IMR-90 (cell line): Measurements from ENCODE around the gene GNG7. TPM values are rescaled to one million over a fixed set of nuclear protein-coding genes. Genes with fewer than 3 reads are reported as not detected.

Experiments
- ATAC-seq: fragments of 200-7000 bp; cut with Tn5 transposase; 2 replicates; pipeline ENCODE4 v1.9.1; 2020; ENCODE audit warnings: low read depth, mild to moderate bottlenecking, moderate library complexity
- BruUV-seq: library from RNA; stranded (reverse); fragments of 400-500 nt; replicated peaks from 2 replicates; lab custom pipeline; 2021; lab: Mats Ljungman, UMichigan
- CTCF ChIA-PET: fragments of 300-600 bp; formaldehyde crosslinking; extraction: SDS; loops from one replicate; lab custom pipeline; 2021; ENCODE audit warnings: antibody characterized with exemption; lab: Yijun Ruan, JAX
- POLR2A ChIA-PET: fragments of 300-600 bp; sonication (Branson Sonifier 250); formaldehyde crosslinking; loops from one replicate; lab custom pipeline; 2022; ENCODE audit warnings: antibody characterized with exemption; ENCODE audit not compliant: unreplicated experiment; lab: Charles Lee
- DNase-seq: peaks from one replicate; pipeline ENCODE4 v3.0.0; 2013
- H2AFZ ChIP-seq: replicated peaks from 2 replicates; pipeline ENCODE3; 2013; ENCODE audit warnings: low read length, mild to moderate bottlenecking; ENCODE audit not compliant: poor library complexity
- H2AK5ac ChIP-seq: 2 replicates; pipeline ENCODE4 v1.6.1; 2013; ENCODE audit warnings: low read depth, low read length, inconsistent platforms
- H2AK9ac ChIP-seq: replicated peaks from 2 replicates; pipeline ENCODE3; 2013; ENCODE audit warnings: mild to moderate bottlenecking, low read depth, low read length, moderate library complexity; ENCODE audit not compliant: poor library complexity
- H2BK120ac ChIP-seq: 2 replicates; pipeline ENCODE4 v1.6.1; 2013; ENCODE audit warnings: low read depth, low read length, inconsistent platforms
- H2BK15ac ChIP-seq: 3 replicates; pipeline ENCODE4 v1.6.1; 2013; ENCODE audit warnings: low read depth, low read length, inconsistent platforms
- H2BK20ac ChIP-seq: 2 replicates; pipeline ENCODE4 v1.6.1; 2013; ENCODE audit warnings: low read depth, mild to moderate bottlenecking, inconsistent platforms, low read length, moderate library complexity
- H2BK5ac ChIP-seq: 2 replicates; pipeline ENCODE4 v1.6.1; 2013; ENCODE audit warnings: mild to moderate bottlenecking, low read depth, low read length, inconsistent platforms; ENCODE audit not compliant: poor library complexity, severe bottlenecking
- H3K14ac ChIP-seq: replicated peaks from 2 replicates; pipeline ENCODE4 v1.6.1; 2013; ENCODE audit warnings: low read depth, low read length, inconsistent platforms
- H3K18ac ChIP-seq: 2 replicates; pipeline ENCODE4 v1.6.1; 2013; ENCODE audit warnings: low read depth, low read length, control low read depth
- H3K23ac ChIP-seq: 2 replicates; pipeline ENCODE4 v1.6.1; 2013; ENCODE audit warnings: low read depth, low read length, inconsistent platforms
- H3K27ac ChIP-seq: 2 replicates; pipeline ENCODE4 v1.5.1; 2013; ENCODE audit warnings: mild to moderate bottlenecking, control low read depth, low read length; ENCODE audit not compliant: insufficient read depth
- H3K27me3 ChIP-seq: 2 replicates; pipeline ENCODE4 v1.6.1; 2013; ENCODE audit warnings: low read length; ENCODE audit not compliant: control insufficient read depth, insufficient read depth
- H3K36me3 ChIP-seq: 2 replicates; pipeline ENCODE4 v1.6.1; 2013; ENCODE audit warnings: low read length, mixed read lengths; ENCODE audit not compliant: control insufficient read depth, insufficient read depth
- H3K4ac ChIP-seq: 2 replicates; pipeline ENCODE4 v1.6.1; 2013; ENCODE audit warnings: low read depth, low read length, inconsistent platforms
- H3K4me1 ChIP-seq: 2 replicates; pipeline ENCODE4 v1.6.1; 2013; ENCODE audit warnings: low read length, mixed read lengths; ENCODE audit not compliant: control insufficient read depth, insufficient read depth
- H3K4me2 ChIP-seq: 2 replicates; pipeline ENCODE4 v1.6.1; 2013; ENCODE audit warnings: low read depth, mild to moderate bottlenecking, control low read depth, low read length, moderate library complexity
- H3K4me3 ChIP-seq: 2 replicates; pipeline ENCODE4 v1.5.1; 2013; ENCODE audit warnings: low read depth, mild to moderate bottlenecking, control low read depth, low read length, moderate library complexity; ENCODE audit not compliant: insufficient read depth
- H3K56ac ChIP-seq: 2 replicates; pipeline ENCODE4 v1.6.1; 2013; ENCODE audit warnings: low read length, inconsistent platforms; ENCODE audit not compliant: insufficient read depth; ENCODE audit errors: extremely low read depth
- H3K79me1 ChIP-seq, 2 experiments: 2 replicates each; pipeline ENCODE4 v1.6.1; 2013; ENCODE audit warnings: low read length in 2 of 2, inconsistent platforms in 1 of 2, low read depth in 1 of 2
- H3K9ac ChIP-seq: 2 replicates; pipeline ENCODE4 v1.6.1; 2013; ENCODE audit warnings: low read depth, low read length, control low read depth
- H3K9me1 ChIP-seq: 2 replicates; pipeline ENCODE4 v1.6.1; 2013; ENCODE audit warnings: low read length, inconsistent platforms; ENCODE audit not compliant: insufficient read depth
- H3K9me3 ChIP-seq: 2 replicates; pipeline ENCODE4 v1.6.1; 2013; ENCODE audit warnings: low read length; ENCODE audit not compliant: control insufficient read depth, insufficient read depth
- H4K20me1 ChIP-seq: 2 replicates; pipeline ENCODE4 v1.6.1; 2013; ENCODE audit warnings: low read length, inconsistent platforms; ENCODE audit not compliant: insufficient read depth
- H4K5ac ChIP-seq: 2 replicates; pipeline ENCODE4 v1.6.1; 2013; ENCODE audit warnings: mild to moderate bottlenecking, low read depth, low read length, control low read depth
- H4K8ac ChIP-seq, 2 experiments: 2 replicates each; pipeline ENCODE4 v1.6.1; 2013; ENCODE audit warnings: low read depth in 2 of 2, low read length in 2 of 2, control low read depth in 1 of 2, inconsistent platforms in 1 of 2
- H4K91ac ChIP-seq: 2 replicates; pipeline ENCODE4 v1.6.1; 2013; ENCODE audit warnings: low read depth, low read length, inconsistent platforms; ENCODE audit not compliant: insufficient read depth
- BHLHE40 ChIP-seq: fragments of 150-350 bp; IDR thresholded peaks from 2 replicates; pipeline ENCODE4 v1.6.1; 2016; ENCODE audit warnings: mild to moderate bottlenecking, low read depth, low read length
- CEBPB ChIP-seq: IDR thresholded peaks from 2 replicates; pipeline ENCODE4 v1.6.1; 2012; ENCODE audit warnings: low read depth, low read length, improper control_type of control experiment
- CHD1 ChIP-seq: IDR thresholded peaks from 2 replicates; pipeline ENCODE4 v1.6.1; 2012; ENCODE audit warnings: low read depth, low read length, improper control_type of control experiment
- ELK1 ChIP-seq: fragments of 150-350 bp; IDR thresholded peaks from 2 replicates; pipeline ENCODE4 v1.6.1; 2016; ENCODE audit warnings: low read depth, mild to moderate bottlenecking, low read length, moderate library complexity, borderline replicate concordance
- FOS ChIP-seq: fragments of 150-350 bp; IDR thresholded peaks from 2 replicates; pipeline ENCODE4 v1.6.1; 2016; ENCODE audit warnings: low read depth, low read length
- MAZ ChIP-seq: IDR thresholded peaks from 2 replicates; pipeline ENCODE4 v1.6.1; 2012; ENCODE audit warnings: low read depth, mild to moderate bottlenecking, low read length, improper control_type of control experiment, moderate library complexity, borderline replicate concordance
- MXI1 ChIP-seq: IDR thresholded peaks from 2 replicates; pipeline ENCODE4 v1.6.1; 2012; ENCODE audit warnings: low read depth, mild to moderate bottlenecking, low read length, moderate library complexity, borderline replicate concordance
- NFE2L2 ChIP-seq: fragments of 150-350 bp; IDR thresholded peaks from 2 replicates; pipeline ENCODE4 v1.6.1; 2016; ENCODE audit warnings: low read depth, mild to moderate bottlenecking, low read length
- POLR2A ChIP-seq: IDR thresholded peaks from 2 replicates; pipeline ENCODE4 v1.6.1; 2012; ENCODE audit warnings: mild to moderate bottlenecking, low read depth, low read length
- RAD21 ChIP-seq: IDR thresholded peaks from 2 replicates; pipeline ENCODE4 v1.6.1; 2012; ENCODE audit warnings: low read length, improper control_type of control experiment
- RFX5 ChIP-seq: IDR thresholded peaks from 2 replicates; pipeline ENCODE4 v1.8.0; 2012; ENCODE audit warnings: low read depth, mild to moderate bottlenecking, low read length, moderate library complexity
- SMC3 ChIP-seq: fragments of 150-350 bp; IDR thresholded peaks from 2 replicates; pipeline ENCODE4 v1.6.1; 2016; ENCODE audit warnings: low read depth, mild to moderate bottlenecking, antibody characterized with exemption, low read length, moderate library complexity
- WGBS, 2 experiments: methylation state at CpG; one replicate each; pipeline versions ENCODE4 v1.1.5 to v1.1.7; 2013; ENCODE audit warnings: missing lambda C conversion rate in 2 of 2; ENCODE audit not compliant: insufficient read length in 1 of 2; ENCODE audit errors: extremely low coverage in 2 of 2; 5-methylcytosine and 5-hydroxymethylcytosine counted together
- dilution Hi-C: fragments of 300-500 bp; cut with HindIII; formaldehyde crosslinking; loops from one replicate; pipeline ENCODE4 v1.14.3; 2018; ENCODE audit warnings: low sequenced_read_pairs; ENCODE audit not compliant: unreplicated experiment
- in situ Hi-C: fragments of 300-500 bp; cut with MboI; formaldehyde crosslinking; loops from 3 replicates; pipeline ENCODE4 v1.14.3; 2019; ENCODE audit warnings: low sequenced_read_pairs, inconsistent platforms, mixed read lengths
- intact Hi-C: fragments of 100-400 bp; cut with micrococcal nuclease; formaldehyde crosslinking; loops from 2 replicates; pipeline ENCODE4 v1.10.0; 2022
- polyA plus RNA-seq, 3 experiments: library from polyadenylated mRNA; depleted of rRNA; stranded (reverse); fragments of >200 nt; gene quantifications; 2 replicates each; pipeline ENCODE4 v1.2.3, GENCODE V29; 2012; ENCODE audit warnings: low replicate concordance in 1 of 3
- total RNA-seq: library from RNA; depleted of rRNA; stranded (reverse); fragments of >200 nt; gene quantifications from 2 replicates; pipeline ENCODE4 v1.2.3, GENCODE V29; 2012
- TF ChIP-seq, protein P1 (sequence below): fragments of 150-350 bp; IDR thresholded peaks from 2 replicates; pipeline ENCODE4 v1.6.1; 2017; ENCODE audit warnings: mild to moderate bottlenecking, antibody characterized with exemption, low read length, low read depth
- TF ChIP-seq, protein P2 (sequence below): conservative IDR thresholded peaks from 2 replicates; pipeline ENCODE4 v1.5.1; 2012; ENCODE audit warnings: mild to moderate bottlenecking, low read depth, low read length, improper control_type of control experiment

Gene GNG7
- total and polyA plus RNA-seq, 2 of the 4 experiments (the other 2 are of a cell fraction), result under 0.01 to 0.21 TPM

- Histone ChIP-seq H3K27ac (no peak overlapping the region), H2AFZ (no peak overlapping the region), H4K5ac (no peak overlapping the region), H3K4ac (no peak overlapping the region), H3K36me3 (no peaks in the 10 kb centered on the region), H2AK9ac (no peak overlapping the region), H2BK5ac (no peak overlapping the region), H3K9me1 (no peaks in the 10 kb centered on the region), H3K9me3 (no peaks in the 10 kb centered on the region), H3K56ac (no peak overlapping the region), H2AK5ac (no peak overlapping the region), H3K4me3 (no peak overlapping the region), H2BK120ac (no peak overlapping the region), H4K91ac (no peak overlapping the region), H2BK15ac (no peak overlapping the region), H4K8ac (no peak overlapping the region), H3K23ac (no peak overlapping the region), H3K27me3 (peaks cover 30% of the 10 kb centered on the region), H2BK20ac (no peak overlapping the region), H3K4me1 (no peaks in the 10 kb centered on the region), H3K79me1 (no peaks in the 10 kb centered on the region), H3K9ac (no peak overlapping the region), H3K4me2 (no peak overlapping the region), H3K18ac (no peak overlapping the region), H4K20me1 (no peaks in the 10 kb centered on the region), H3K14ac (no peak overlapping the region)
- ATAC-seq (no peak), DNase-seq (no peak)
- POLR2A ChIA-PET, result no interaction called here
- intact Hi-C loops, result no loop called here
- CTCF ChIA-PET, result no interaction called here
- dilution Hi-C loops, result no loop called here
- no TSS peak for BruUV-seq
- in situ Hi-C loops, result no loop called here
- WGBS, 2 experiments, result no CpG with 5 or more reads among the region's 11 CpGs
- TF ChIP-seq MXI1 (no peak), NFE2L2 (no peak), RAD21 (no peak), SMC3 (no peak), CHD1 (no peak), BHLHE40 (no peak), POLR2A (no peak), CEBPB (no peak), FOS (no peak), RFX5 (no peak), ELK1 (no peak), MAZ (no peak)
- TF ChIP-seq, protein P1, sequence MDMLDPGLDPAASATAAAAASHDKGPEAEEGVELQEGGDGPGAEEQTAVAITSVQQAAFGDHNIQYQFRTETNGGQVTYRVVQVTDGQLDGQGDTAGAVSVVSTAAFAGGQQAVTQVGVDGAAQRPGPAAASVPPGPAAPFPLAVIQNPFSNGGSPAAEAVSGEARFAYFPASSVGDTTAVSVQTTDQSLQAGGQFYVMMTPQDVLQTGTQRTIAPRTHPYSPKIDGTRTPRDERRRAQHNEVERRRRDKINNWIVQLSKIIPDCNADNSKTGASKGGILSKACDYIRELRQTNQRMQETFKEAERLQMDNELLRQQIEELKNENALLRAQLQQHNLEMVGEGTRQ, result no peak
- TF ChIP-seq, protein P2, sequence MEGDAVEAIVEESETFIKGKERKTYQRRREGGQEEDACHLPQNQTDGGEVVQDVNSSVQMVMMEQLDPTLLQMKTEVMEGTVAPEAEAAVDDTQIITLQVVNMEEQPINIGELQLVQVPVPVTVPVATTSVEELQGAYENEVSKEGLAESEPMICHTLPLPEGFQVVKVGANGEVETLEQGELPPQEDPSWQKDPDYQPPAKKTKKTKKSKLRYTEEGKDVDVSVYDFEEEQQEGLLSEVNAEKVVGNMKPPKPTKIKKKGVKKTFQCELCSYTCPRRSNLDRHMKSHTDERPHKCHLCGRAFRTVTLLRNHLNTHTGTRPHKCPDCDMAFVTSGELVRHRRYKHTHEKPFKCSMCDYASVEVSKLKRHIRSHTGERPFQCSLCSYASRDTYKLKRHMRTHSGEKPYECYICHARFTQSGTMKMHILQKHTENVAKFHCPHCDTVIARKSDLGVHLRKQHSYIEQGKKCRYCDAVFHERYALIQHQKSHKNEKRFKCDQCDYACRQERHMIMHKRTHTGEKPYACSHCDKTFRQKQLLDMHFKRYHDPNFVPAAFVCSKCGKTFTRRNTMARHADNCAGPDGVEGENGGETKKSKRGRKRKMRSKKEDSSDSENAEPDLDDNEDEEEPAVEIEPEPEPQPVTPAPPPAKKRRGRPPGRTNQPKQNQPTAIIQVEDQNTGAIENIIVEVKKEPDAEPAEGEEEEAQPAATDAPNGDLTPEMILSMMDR, result no peak
These were observed 21.7 kb downstream of the GNG7 start for GRCh38 chr19:2680808-2681207.
